H1 (cell line): Measurements from ENCODE around the gene RABGAP1. TPM values are rescaled to one million over a fixed set of nuclear protein-coding genes. Genes with fewer than 3 reads are reported as not detected.

Experiments
- CHD7 ChIP-seq: fragments of 300-600 bp; sonication (generic); IDR thresholded peaks from 2 replicates; pipeline ENCODE4 v1.7.1; 2012; ENCODE audit warnings: low read length, moderate library complexity, mild to moderate bottlenecking, inconsistent platforms; ENCODE audit not compliant: insufficient replicate concordance
- polyA plus RNA-seq, 7 experiments: library from polyadenylated mRNA; depleted of rRNA in 3 of 7; stranded (reverse) in 5 of 7; unstranded in 2 of 7; fragments of >200 nt in 5 of 7; fragments of 200-250 nt in 2 of 7; gene quantifications; 1 replicate in 5 of 7; 2 replicates in 1 of 7; 4 replicates in 1 of 7; pipeline versions ENCODE4 v1.2.1 to v1.2.3, GENCODE V29; 2011 to 2013; ENCODE audit warnings: missing spikeins in 2 of 7, mixed read lengths in 2 of 7
- total RNA-seq: library from RNA; stranded (reverse); fragmentation: NEBNext Ultra II Directional; extraction: Animal tissue kit (Norgen Biotek cat#: 25700); gene quantifications from 2 replicates; pipeline ENCODE4 v1.2.1, GENCODE V29; 2021

RABGAP1 gene
- total and polyA plus RNA-seq, 2 of the 8 experiments (the other 6 are each of a cell fraction or from before 2014, with no cell fraction given), result 15.7 to 38.3 TPM

DNA sequence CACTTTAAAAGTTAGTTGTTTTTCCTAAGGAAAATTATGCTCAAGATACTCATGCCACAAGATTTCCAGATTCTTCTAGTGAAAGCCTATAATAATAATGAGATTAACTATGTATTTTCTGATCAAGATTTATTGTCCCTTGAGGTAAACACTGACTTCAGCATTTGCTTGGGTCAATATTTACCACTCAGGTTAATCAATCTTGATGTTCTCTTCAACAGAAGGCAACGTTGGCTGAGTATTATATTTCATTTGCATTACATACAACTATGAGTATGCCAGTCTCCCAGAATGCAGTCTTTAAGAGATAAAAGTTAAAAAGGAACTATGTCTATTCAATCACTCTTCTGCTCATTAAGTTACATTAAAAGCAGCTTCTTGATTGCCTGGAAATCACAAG is 208.2 kb downstream of the RABGAP1 start (continued):
- TF ChIP-seq CHD7, result no peak
- TF ChIP-seq, all 59 proteins: peak for 0
